ENCODE data around the gene UBE3B.
"Not testable (repeated sequence)": the region's sequence is repeated elsewhere in the genome, so short reads cannot be mapped to it uniquely, and the experiment has no call there.

Gene UBE3B

GRCh38 chr12:109477185-109477962, at the start of gene UBE3B, which contains the start of gene KCTD10:
Gene UBE3B, plus strand, starts transcription at chr12:109477634. Its CDS starts 5,918 bp downstream, at chr12:109483552.
Gene KCTD10, minus strand, starts transcription at chr12:109477300. Its CDS starts 38 bp downstream, at chr12:109477262.
- DNase-seq = peak; percentile 47

- DNase-seq = peak; percentile 24
Measured at GRCh38 chr12:109428037-109428629, 49.3 kb upstream of the UBE3B start.

GRCh38 chr12:109428804-109429203, 48.6 kb upstream of the UBE3B start:
- DNase-seq = not testable (repeated sequence)

GRCh38 chr12:109430244-109430643, 47.2 kb upstream of the UBE3B start:
- DNase-seq = no peak

GRCh38 chr12:109432431-109432830, 45.0 kb upstream of the UBE3B start:
- no peak for DNase-seq

- peak; percentile 19 for DNase-seq
Measured at GRCh38 chr12:109432842-109433304, 44.6 kb upstream of the UBE3B start.

GRCh38 chr12:109433618-109434017, 43.8 kb upstream of the UBE3B start:
- no peak for DNase-seq

GRCh38 chr12:109434582-109434981, 42.9 kb upstream of the UBE3B start:
- DNase-seq = no peak

GRCh38 chr12:109435428-109436187, 41.8 kb upstream of the UBE3B start:
- DNase-seq = no peak

- DNase-seq = no peak
Measured at GRCh38 chr12:109436188-109436560, 41.3 kb upstream of the UBE3B start.

- DNase-seq = no peak
Measured at GRCh38 chr12:109439181-109439580, 38.3 kb upstream of the UBE3B start.

GRCh38 chr12:109439951-109440350, 37.5 kb upstream of the UBE3B start:
- not testable (repeated sequence) for DNase-seq

GRCh38 chr12:109440851-109441490, 36.5 kb upstream of the UBE3B start:
- no peak for DNase-seq

- DNase-seq = no peak
Measured at GRCh38 chr12:109443794-109444193, 33.6 kb upstream of the UBE3B start.

GRCh38 chr12:109444259-109444658, 33.2 kb upstream of the UBE3B start:
- DNase-seq = no peak

- no peak for DNase-seq
Measured at GRCh38 chr12:109445191-109445609, 32.2 kb upstream of the UBE3B start.

GRCh38 chr12:109446869-109447268, 30.6 kb upstream of the UBE3B start:
- no peak for DNase-seq

GRCh38 chr12:109447482-109447881, 30.0 kb upstream of the UBE3B start:
- DNase-seq = no peak

- no peak for DNase-seq
Measured at GRCh38 chr12:109448272-109448671, 29.2 kb upstream of the UBE3B start.

GRCh38 chr12:109448707-109449390, 28.6 kb upstream of the UBE3B start:
- DNase-seq = no peak

- DNase-seq = no peak
Measured at GRCh38 chr12:109449845-109450532, 27.4 kb upstream of the UBE3B start.

- DNase-seq = no peak
Measured at GRCh38 chr12:109450980-109451379, 26.5 kb upstream of the UBE3B start.
